HFFc6 (cell line): ENCODE results near the gene ATP2A2. TPM values are rescaled to one million over a fixed set of nuclear protein-coding genes. Genes with fewer than 3 reads are reported as not detected.

Source experiments
- DNase-seq: peaks from one replicate; pipeline ENCODE4 v3.0.0-alpha.2; 2018
- H3K27ac Mint-ChIP-seq: 2 replicates; pipeline ENCODE4 v1.8.0; 2020; ENCODE audit warnings: mild to moderate bottlenecking, mixed read lengths
- H3K27me3 Mint-ChIP-seq: 2 replicates; pipeline ENCODE4 v1.8.0; 2021; ENCODE audit warnings: mild to moderate bottlenecking, moderate library complexity, mixed read lengths; ENCODE audit not compliant: insufficient read depth
- H3K36me3 Mint-ChIP-seq: 2 replicates; pipeline ENCODE4 v1.8.0; 2021; ENCODE audit warnings: low read depth, mixed read lengths
- H3K4me1 Mint-ChIP-seq: 2 replicates; pipeline ENCODE4 v1.8.0; 2020; ENCODE audit warnings: low read depth, mixed read lengths
- H3K4me3 Mint-ChIP-seq: 2 replicates; pipeline ENCODE4 v1.8.0; 2020; ENCODE audit warnings: mild to moderate bottlenecking, moderate library complexity, mixed read lengths
- H3K9me3 Mint-ChIP-seq: 2 replicates; pipeline ENCODE4 v1.8.0; 2020; ENCODE audit warnings: mild to moderate bottlenecking, mixed read lengths
- total RNA-seq, 6 experiments: library from RNA; stranded (reverse); fragmentation: NEBNext Ultra II Directional; extraction: Animal tissue kit (Norgen Biotek cat#: 25700); gene quantifications; 2 replicates in 1 of 6; 3 replicates in 5 of 6; pipeline ENCODE4 v1.2.3, GENCODE V29; 2021
- TF ChIP-seq, protein P1 (sequence below): fragments of 200-600 bp; sonication (generic); IDR thresholded peaks from 2 replicates; pipeline ENCODE4 v1.5.0; 2021; ENCODE audit warnings: antibody characterized with exemption, mild to moderate bottlenecking

ATP2A2 gene
- total RNA-seq, 6 experiments from 2014 or later: 254 to 286 (median 267) TPM

DNA sequence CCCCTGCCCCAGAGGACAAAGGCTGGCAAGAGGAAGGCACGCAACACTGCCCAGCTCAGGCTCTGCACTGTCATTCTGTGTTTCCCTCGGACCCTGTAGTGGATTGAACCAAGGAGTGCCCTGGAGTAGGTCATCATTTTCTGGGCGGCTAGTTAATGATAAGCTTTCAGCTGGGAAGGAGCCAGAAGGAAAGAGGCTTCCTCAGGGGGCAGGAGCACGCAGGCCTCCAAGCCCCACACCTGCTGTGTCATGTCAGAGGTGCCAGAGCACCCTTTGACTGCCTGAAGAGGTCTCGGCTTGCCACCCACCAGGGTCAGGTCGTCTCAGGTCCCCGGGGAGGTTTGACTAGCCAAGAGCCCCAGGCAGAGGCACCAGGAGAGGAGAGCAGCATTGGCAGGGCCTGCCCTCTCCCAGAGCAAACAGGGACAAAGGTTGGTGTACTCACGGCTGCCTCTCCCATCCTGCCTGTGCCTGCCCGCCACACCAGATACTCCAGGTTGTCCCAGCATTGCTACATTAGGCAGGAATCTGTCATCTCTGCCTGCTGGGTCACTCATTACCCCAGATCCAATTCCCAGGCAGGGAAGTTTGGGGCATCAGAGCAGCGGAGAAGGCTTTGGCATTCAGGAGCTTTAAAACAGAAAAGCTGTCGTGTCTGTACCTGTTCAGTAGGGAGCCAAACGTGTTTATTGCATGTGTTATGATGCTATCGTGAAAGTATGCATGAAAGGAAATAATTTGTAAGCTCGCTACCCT, 33.5 kb upstream of the ATP2A2 start:
- Mint-ChIP-seq H3K9me3 (no peaks in the 10 kb centered on the region), H3K27ac (no peak overlapping the region), H3K4me3 (no peak overlapping the region), H3K36me3 (no peaks in the 10 kb centered on the region; the same call in 1 of the 2 replicates), H3K4me1 (peaks cover 18% of the 10 kb centered on the region), H3K27me3 (peaks cover 4% of the 10 kb centered on the region)
- TF ChIP-seq, protein P1, sequence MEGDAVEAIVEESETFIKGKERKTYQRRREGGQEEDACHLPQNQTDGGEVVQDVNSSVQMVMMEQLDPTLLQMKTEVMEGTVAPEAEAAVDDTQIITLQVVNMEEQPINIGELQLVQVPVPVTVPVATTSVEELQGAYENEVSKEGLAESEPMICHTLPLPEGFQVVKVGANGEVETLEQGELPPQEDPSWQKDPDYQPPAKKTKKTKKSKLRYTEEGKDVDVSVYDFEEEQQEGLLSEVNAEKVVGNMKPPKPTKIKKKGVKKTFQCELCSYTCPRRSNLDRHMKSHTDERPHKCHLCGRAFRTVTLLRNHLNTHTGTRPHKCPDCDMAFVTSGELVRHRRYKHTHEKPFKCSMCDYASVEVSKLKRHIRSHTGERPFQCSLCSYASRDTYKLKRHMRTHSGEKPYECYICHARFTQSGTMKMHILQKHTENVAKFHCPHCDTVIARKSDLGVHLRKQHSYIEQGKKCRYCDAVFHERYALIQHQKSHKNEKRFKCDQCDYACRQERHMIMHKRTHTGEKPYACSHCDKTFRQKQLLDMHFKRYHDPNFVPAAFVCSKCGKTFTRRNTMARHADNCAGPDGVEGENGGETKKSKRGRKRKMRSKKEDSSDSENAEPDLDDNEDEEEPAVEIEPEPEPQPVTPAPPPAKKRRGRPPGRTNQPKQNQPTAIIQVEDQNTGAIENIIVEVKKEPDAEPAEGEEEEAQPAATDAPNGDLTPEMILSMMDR: no peak
- no peak for DNase-seq

DNA sequence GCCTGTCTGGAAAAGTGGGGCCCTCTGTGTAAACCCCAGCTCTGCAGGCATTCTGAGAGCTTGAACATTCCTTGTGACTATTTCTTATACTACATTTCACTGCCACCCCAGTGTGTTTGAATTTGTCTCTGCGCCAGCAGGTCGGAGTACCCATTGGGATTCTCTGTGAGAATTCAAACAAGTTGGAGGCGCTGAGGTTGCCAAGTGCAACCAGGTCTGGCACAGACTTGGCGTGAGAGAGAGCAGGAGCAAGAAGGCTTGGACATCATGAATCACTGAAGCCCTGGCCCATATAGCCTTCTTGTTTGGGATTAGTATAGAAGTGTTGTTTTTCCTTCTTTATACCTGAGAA, 33.0 kb upstream of the ATP2A2 start:
- H3K4me1 Mint-ChIP-seq: peaks cover 23% of the 10 kb centered on the region
- TF ChIP-seq, protein P1: no peak

DNA sequence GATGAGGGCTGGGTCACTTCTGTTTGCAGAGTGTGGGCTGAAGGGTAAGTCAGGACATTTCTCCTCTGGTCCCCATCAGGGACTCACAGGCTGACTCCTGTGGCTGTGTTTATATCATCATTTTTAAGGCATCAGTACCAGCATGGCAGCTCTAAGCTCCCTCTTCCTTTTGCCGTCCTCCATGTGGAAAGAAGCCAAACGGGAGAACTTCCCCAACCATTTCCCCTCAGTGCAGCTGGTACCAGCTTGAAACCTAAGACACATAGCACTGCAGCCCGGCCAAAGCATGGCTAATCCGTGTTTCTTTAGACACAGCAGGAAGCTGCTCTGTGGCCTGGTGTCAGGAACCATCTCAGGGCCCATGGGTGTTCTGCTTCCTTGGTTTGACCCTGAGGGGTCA, 31.9 kb upstream of the ATP2A2 start:
- Mint-ChIP-seq H3K36me3 (no peaks in the 10 kb centered on the region; the same call in 1 of the 2 replicates), H3K27ac (peak overlapping the region; percentile 26; the same call in 1 of the 2 replicates), H3K4me3 (no peak overlapping the region), H3K9me3 (no peaks in the 10 kb centered on the region), H3K4me1 (peaks cover 29% of the 10 kb centered on the region), H3K27me3 (peaks cover 4% of the 10 kb centered on the region)
- TF ChIP-seq, protein P1: no peak
- no peak for DNase-seq

More for the DNA sequence above, 33.0 kb upstream of the ATP2A2 start:
- Mint-ChIP-seq H3K27me3 (peaks cover 4% of the 10 kb centered on the region), H3K36me3 (no peaks in the 10 kb centered on the region; the same call in 1 of the 2 replicates), H3K4me3 (no peak overlapping the region), H3K27ac (no peak overlapping the region), H3K9me3 (no peaks in the 10 kb centered on the region)
- DNase-seq: no peak

DNA sequence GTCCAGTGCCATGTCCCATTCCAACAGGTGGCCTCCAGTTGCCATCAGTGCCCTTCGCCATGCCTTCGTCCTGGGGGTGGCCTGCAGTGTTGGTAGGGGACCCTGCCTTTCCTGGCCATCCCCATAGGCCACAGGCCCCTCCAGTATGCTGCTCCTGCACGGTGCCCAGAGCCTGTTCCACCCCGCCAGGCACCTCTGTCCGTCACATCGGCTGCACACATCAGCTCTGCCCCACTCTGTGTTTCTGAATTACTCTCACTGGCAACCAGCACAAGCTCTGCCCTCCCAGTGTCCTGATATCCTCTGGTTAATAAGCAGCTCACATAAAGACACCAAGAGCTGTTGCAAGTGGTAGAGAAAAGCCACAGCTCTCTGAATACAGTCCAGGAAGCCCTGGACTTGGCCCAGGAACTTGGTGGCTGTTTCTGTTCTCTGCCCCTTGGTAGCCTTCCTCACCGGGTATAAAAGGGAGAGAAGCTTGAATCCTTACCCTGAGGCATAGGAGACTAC, 31.3 kb upstream of the ATP2A2 start:
- no peaks in the 10 kb centered on the region; the same call in 1 of the 2 replicates for H3K36me3 Mint-ChIP-seq
- H3K4me3 Mint-ChIP-seq: no peak overlapping the region
- peaks cover 4% of the 10 kb centered on the region for H3K27me3 Mint-ChIP-seq
- H3K27ac Mint-ChIP-seq: no peak overlapping the region
- TF ChIP-seq, protein P1: no peak
- DNase-seq: no peak
- peaks cover 29% of the 10 kb centered on the region for H3K4me1 Mint-ChIP-seq
- H3K9me3 Mint-ChIP-seq: no peaks in the 10 kb centered on the region

DNA sequence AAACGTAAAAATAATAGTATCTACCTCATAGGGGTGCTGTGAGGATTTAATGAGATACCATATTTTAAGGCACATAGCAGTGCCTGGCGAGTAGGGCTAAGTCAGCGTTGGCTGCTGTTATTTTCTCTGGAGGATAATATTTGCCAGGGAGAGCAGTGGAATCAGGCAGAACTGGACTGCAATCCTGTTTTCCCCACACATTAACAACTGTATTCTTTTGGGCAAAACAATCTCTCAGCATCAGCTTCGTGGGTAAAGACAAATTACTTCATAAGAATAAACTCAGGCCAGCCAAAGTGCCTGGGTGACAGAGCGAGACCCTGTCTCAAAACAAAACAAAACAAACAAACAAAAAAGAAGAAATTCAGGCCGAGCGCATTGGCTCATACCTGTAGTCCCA, 29.7 kb upstream of the ATP2A2 start:
- H3K27ac Mint-ChIP-seq: no peak overlapping the region
- DNase-seq: no peak
- H3K4me1 Mint-ChIP-seq: peaks cover 29% of the 10 kb centered on the region
- no peaks in the 10 kb centered on the region for H3K9me3 Mint-ChIP-seq
- no peak overlapping the region for H3K4me3 Mint-ChIP-seq
- H3K27me3 Mint-ChIP-seq: peaks cover 4% of the 10 kb centered on the region
- TF ChIP-seq, protein P1: no peak
- no peaks in the 10 kb centered on the region for H3K36me3 Mint-ChIP-seq
